Activated CD4-positive, alpha-beta T cell treated with anti-CD3 and anti-CD28 coated beads, Interleukin-2, amount 50 U/mL, for 1 hour (primary cell): ENCODE data around the gene SLC35F1.
"Not testable (repeated sequence)": the region's sequence is repeated elsewhere in the genome, so short reads cannot be mapped to it uniquely, and the experiment has no call there.

Experiments used
- DNase-seq: peaks from one replicate; pipeline ENCODE4 v3.0.0-alpha.2; 2020

The SLC35F1 gene

DNA sequence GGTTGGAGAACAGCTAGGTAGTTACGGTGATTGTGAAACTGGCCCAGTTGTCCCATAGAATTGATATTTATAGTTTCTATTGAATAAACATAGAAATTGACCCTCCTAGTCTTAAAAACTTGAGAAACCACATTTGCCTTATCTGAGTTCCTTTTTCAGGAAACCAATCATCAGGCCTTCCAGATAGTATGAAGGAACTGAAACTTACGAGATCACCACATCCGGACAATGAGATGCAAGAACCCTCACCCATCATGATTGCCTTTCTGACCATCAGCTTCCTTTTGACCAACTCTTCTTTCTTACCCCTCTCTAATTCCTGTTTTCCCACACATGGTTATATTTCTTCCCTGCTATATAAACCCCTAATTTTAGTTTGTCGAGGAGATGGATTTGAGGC lies 21.8 kb downstream of the SLC35F1 start:
- no peak for DNase-seq

DNA sequence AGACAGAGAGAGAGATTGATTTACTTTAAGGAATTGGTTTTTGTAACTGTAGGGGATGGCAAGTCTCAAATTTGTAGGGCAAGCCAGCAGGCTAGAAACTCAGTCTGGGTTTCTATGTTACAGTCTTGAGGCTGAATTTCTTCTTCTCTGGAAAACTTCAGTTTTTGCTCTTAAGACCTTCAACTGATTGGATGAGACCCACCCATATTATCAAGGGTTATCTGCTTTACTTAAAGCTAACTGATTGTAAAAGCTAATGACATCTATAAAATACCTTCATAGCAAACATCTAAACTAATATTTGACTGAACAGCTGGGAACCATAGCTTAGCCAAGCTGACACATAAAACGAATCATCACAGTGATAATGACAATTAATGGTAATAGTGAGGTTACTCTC lies 22.4 kb downstream of the SLC35F1 start:
- no peak for DNase-seq

DNA sequence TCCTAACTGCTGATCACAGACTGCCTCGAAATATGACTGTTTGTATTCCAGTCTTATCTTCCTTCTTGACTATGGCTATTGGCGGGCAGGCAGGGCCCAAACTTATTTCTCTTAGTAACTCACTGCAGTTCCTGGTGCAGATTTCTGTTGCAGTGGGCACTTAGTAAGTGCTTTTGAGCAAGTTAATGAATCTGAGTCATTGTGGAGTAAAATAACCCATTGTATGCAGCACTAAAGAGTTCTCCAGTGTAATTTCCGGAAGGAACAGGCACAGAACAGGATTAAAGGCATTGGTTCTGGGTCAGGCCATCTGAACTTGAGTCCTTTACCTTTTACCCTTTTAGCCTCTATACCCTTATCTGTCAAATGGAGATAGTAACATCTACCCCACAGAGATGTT lies 23.6 kb downstream of the SLC35F1 start:
- no peak for DNase-seq

- no peak for DNase-seq
Observed at GRCh38 chr6:117932001-117932400, 24.9 kb downstream of the SLC35F1 start.

DNA sequence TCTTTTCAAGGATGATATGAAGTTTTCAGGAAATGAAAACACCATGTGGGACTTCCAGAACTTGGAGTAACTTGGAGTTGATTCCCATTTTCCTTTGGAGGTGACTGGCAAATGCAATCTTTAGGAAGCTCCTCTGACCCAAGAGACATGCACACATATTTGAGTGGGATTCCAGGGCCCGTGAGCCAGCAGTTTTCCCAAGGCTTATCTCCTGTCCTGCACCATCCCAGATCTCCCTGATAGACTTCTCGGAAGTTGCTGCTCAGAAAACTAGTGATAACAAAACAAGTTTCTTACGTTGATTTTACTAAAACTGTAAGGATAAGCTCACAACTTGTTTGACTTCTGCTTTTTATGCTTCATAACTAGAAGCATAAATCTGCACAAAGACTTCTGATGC lies 25.6 kb downstream of the SLC35F1 start:
- DNase-seq = no peak

DNA sequence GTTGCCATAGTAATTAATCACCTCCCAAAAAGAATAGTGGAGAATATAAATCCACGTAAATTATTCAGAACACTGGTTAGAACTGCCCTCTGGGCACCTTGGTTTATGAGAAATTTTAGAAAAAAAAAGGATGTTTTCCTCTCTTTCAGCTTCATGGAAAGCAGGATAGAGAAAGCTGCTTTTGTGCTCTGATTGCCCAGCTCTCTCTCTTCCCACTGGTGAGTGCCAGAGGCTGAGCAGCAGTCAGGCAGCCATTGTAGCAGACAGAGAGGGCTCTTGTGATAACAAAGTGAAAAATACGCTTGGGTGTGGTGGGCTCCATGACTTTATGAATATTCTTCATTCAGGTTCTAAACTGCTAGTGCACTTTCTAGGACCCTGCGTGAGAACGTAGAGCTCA lies 26.4 kb downstream of the SLC35F1 start:
- DNase-seq = no peak

DNA sequence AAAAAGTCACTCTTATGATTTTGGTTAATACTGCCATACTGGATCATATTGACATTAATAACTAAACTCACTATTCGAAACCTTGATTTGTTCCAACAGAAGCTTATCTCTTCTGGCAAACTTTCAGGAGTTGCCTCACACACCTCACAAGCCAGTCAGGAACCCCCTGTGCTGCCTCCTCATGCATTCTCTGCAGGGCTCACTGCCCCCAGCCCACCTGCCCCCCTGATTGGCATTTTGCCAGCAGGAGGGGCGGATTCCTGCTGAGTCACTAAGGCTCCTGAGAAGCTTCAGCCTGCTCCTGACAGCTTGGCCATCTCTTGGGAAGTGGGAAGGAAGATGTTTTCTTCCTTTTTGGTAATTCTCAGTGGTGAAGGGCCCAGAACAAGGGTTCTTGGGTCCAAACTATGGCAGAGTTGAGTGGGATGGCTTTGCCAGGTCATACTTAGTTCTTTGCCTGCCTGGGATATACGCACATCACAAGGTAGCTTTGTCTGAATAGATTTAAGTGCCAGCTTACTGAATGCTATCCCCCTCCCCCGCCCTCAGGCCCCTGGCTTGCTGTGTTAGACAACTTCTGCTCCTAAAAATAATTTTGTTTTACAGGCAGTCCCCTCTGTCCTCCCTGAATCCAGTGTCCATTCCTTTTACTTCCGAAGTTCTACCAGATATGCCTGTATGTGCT lies 31.4 kb downstream of the SLC35F1 start:
- DNase-seq = no peak

- no peak for DNase-seq
Observed at GRCh38 chr6:117947234-117947633, 40.2 kb downstream of the SLC35F1 start.

DNA sequence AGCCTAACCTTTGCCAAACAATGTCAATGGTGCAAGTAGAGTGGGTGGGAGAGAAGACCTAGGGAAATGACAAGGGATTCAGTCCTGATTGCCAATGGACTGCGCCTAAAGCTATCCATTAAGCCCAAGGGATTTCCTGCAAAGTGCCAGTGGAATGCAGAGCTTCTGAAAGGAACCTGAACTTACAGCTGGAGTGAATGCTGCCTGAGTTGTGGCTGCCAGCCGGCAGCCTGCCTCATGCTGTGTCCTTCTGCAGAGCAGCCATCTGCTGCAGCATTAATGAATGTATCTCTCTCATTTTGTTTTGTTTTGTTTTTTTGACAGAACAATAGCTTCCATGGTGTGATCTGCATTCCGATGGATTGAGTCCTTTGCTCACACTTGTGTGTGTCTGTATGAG lies 44.7 kb downstream of the SLC35F1 start:
- DNase-seq = no peak

DNA sequence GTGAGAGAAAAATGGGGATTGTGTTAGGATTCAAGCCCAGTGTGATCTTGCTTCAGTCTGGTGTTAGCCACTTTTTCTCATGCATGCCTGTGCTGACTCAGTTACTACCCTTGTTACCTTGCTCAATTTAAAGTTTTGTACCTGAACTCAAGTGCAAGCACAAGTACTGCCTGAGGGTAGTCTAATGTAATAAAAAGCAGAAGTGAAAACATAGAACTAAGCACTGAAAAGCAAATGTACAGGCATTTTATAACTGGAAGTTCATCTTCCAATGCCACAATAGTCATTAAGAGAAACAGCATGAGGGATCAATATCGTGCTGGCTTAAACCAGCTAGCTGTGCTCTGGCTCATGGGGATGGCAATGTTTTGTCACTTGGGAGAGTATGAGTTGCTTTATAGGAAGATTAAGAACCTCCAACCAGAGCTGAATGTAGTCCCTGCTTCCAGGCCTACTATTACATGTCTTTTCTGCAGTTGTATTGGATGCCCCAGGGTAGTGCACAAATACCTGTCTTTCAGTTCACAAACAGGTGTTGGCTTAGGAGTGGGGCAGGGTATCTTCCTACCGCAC lies 48.7 kb downstream of the SLC35F1 start:
- no peak for DNase-seq

GRCh38 chr6:117956386-117956785 lies 49.3 kb downstream of the SLC35F1 start:
- no peak for DNase-seq

GRCh38 chr6:117958536-117958935 lies 51.5 kb downstream of the SLC35F1 start:
- DNase-seq = no peak

- no peak for DNase-seq
Observed at GRCh38 chr6:117960877-117961276, 53.8 kb downstream of the SLC35F1 start.

- no peak for DNase-seq
Observed at GRCh38 chr6:117961301-117961700, 54.2 kb downstream of the SLC35F1 start.

DNA sequence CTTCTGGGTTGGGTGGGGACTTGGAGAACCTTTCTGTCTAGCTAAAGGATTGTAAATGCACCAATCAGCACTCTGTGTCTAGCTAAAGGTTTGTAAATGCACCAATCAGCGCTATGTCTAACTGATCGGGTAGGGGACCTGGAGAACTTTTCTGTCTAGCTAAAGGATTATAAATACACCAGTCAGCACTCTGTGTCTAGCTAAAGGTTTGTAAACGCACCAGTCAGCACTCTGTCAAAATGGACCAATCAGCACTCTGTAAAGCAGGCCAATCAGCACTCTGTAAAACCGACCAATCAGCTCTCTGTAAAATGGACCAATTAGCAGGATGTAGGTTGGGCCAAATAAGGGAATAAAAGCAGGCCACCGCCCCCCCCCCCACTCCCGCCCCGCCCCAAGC lies 58.7 kb downstream of the SLC35F1 start:
- DNase-seq = not testable (repeated sequence)

GRCh38 chr6:117971637-117972036 lies 64.6 kb downstream of the SLC35F1 start:
- DNase-seq = no peak

DNA sequence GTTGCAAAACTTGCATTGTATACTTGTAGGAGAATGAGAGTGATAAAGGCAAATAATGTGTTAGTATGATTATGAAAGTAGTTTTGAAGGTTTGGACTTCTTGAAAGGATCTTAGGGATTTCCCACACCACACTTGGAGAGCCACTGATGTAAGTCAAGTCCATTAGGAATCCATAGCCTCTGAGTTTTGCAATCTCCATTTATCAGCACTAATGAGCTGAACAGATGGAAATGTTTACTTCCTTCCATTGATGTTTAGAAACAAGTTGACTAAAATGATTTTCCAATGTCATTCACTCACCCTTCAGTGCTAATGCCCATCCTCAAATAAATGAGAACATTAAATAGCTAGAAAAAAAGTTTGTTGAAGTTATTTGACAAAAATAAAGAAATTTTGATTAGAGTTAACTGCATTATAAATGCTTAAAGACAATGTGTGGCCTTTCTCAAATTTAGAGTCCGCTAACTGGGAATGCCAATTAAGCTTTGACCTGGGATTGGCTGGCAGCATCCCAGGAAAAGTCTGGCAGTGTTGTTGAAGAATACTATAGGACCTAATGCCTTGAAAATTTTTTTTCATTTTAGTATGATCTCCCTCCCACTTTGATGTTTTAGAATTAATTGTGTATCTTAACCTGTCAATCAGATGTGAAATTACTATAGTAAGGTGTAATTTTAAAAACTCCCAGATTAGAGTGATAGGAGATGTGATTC lies 68.0 kb downstream of the SLC35F1 start:
- no peak for DNase-seq

DNA sequence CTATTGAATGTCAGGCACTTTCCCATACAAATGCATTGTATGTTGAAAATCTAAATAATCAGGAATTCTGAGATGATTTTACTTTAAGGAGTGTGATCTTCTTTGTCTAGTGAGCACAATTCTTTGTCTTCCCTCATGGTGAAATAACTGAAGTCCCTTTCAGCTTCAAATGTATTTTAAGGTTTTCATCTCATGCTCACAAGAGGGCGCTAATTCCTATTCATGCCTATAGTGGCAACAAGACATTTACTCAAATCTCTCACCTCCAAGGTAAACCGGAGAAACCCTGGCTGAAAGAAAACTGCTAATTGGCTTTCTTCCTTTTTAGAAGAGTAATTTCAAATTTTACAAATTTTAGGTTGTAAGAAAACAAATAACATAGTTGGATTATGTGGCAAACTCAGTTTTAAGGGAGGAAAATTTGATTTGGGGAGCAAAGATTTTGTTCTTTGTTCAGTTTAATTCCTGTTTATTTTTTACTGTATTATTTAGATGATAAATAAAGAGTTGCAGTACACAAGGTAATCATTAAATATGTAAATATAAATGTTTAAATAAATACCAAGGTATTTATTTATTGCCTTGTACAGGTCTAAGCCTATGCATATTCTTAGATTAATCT lies 69.1 kb downstream of the SLC35F1 start:
- no peak for DNase-seq

GRCh38 chr6:117985916-117986315 lies 78.9 kb downstream of the SLC35F1 start:
- DNase-seq = no peak

- no peak for DNase-seq
Observed at GRCh38 chr6:117986396-117986795, 79.3 kb downstream of the SLC35F1 start.

DNA sequence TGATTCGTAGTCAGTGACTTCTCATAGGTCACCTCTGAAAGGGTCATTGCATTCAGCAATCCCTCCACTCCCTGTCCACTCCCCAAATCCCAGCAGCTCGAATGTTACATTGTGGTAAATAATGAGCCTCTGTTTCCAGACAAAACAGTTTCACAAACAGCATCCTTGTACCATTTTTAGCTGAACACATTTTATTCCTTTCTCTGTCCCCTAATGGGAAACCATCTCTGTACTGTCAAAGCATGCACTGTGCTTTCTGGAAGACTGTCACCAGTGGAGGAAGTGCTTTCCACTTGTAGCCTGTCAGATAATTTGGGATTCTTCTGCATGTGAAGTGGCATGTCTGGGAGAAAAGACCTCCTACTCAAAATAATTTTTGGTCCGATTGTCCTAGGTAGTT lies 82.0 kb downstream of the SLC35F1 start:
- DNase-seq = no peak

- no peak for DNase-seq
Observed at GRCh38 chr6:117990151-117990550, 83.1 kb downstream of the SLC35F1 start.

GRCh38 chr6:117992856-117993255 lies 85.8 kb downstream of the SLC35F1 start:
- DNase-seq = no peak

DNA sequence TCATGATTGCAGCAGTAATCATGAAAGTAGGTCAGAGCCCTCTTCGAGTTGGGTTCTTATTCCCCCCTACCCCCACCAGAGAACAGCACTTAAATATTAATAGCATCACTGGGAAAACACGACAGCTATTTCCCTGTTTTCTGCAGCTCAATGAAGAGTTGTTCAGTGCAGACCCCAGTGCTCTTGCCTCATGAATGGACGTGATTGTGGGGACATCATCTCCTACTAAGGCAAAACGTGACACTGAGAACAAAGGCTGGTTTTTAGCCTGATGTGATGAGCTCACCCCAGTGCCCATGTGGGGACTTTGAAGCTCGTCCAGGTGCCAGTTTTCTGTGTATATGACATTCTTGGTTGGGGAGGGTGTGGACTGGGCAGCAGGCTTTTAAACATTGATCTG lies 105.9 kb downstream of the SLC35F1 start:
- no peak for DNase-seq
